ENCODE data around the gene CCDC186. TPM values are rescaled to one million over a fixed set of nuclear protein-coding genes. Genes with fewer than 3 reads are reported as not detected.
A peak's percentile ranks its signal among the peaks of the same experiment; 100 is the strongest.

The CCDC186 gene
- total RNA-seq (10 to 100 TPM; 22.0 to 96.7 TPM), polyA plus RNA-seq (1 to 10 TPM; 5.3 to 8.2 TPM)
- long read RNA-seq, donor 1, full-length matches to known transcripts: 5 of 5 reads
- long read RNA-seq, donor 1, partial matches to known transcripts: 0 of 5 reads
- long read RNA-seq, donor 1, other reads (novel, unspliced or antisense): 0 of 5 reads
- long read RNA-seq, donor 2, transcript CCDC186-201 (3 exons, 2,035 nt): major isoform, 5 of 6 reads
- long read RNA-seq, donor 2, partial matches to known transcripts: 0 of 6 reads
- long read RNA-seq, donor 2, other reads (novel, unspliced or antisense): 0 of 6 reads
- long read RNA-seq, donor 3, full-length matches to known transcripts: 10 of 10 reads
- long read RNA-seq, donor 3, partial matches to known transcripts: 0 of 10 reads
- long read RNA-seq, donor 3, other reads (novel, unspliced or antisense): 0 of 10 reads
- long read RNA-seq, donor 4, partial matches to known transcripts: 0 of 5 reads
- long read RNA-seq, donor 4, other reads (novel, unspliced or antisense): 0 of 5 reads
- long read RNA-seq, donor 5, transcript CCDC186-202 (2 exons, 1,928 nt): major isoform, 6 of 10 reads
- long read RNA-seq, donor 5, partial matches to known transcripts: 0 of 10 reads
- long read RNA-seq, donor 5, other reads (novel, unspliced or antisense): 0 of 10 reads

GRCh38 chr10:114173921-114174694 is at the start of gene CCDC186:
Gene CCDC186, minus strand, starts transcription at chr10:114174203. Its CDS starts 10,935 bp downstream, at chr10:114163268.
- H3K4me3 ChIP-seq: peak within 1 kb of the TSS; percentile 96
- WGBS, 2 donors: 0% methylated on average over 49 of the region's 49 CpGs
- no peak for TF ChIP-seq CTCF (IDR thresholded peaks at IDR 0.05; ENCODE audit: control extremely low read depth, extremely low read depth)
- ATAC-seq (ENCODE audit: insufficient read depth, low FRiP score): peak; percentile 98
- DNase-seq: peak; percentile 89 to 93 (median 93)
- H3K9me3 ChIP-seq (ENCODE audit: control insufficient read depth in 4 of 4, insufficient read depth in 3 of 4, low read length in 3 of 4): no peaks in the 10 kb centered on the region
- H3K36me3 ChIP-seq (ENCODE audit: control insufficient read depth in 4 of 4, insufficient read depth in 4 of 4, low read length in 4 of 4): no peaks in the 10 kb centered on the region
- H3K9ac ChIP-seq (ENCODE audit: insufficient read depth in 1 of 2, low read length in 2 of 2): peak within 1 kb of the TSS; percentile 88 to 89
- peak within 1 kb of the TSS; percentile 92 to 98 for H3K27ac ChIP-seq (ENCODE audit: low read depth in 1 of 2, low read length in 1 of 2)
- peaks cover 0 to 10% (median 0%) of the 10 kb centered on the region in 3 donors for H3K27me3 ChIP-seq (ENCODE audit: control insufficient read depth in 3 of 3, insufficient read depth in 3 of 3, low read length in 2 of 3)
- peaks cover 0 to 21% (median 6%) of the 10 kb centered on the region in 5 donors for H3K4me1 ChIP-seq (ENCODE audit: control insufficient read depth in 5 of 5, insufficient read depth in 5 of 5, low read length in 5 of 5)

GRCh38 chr10:114223066-114223465 is 49.1 kb upstream of the CCDC186 start:
- H3K9ac ChIP-seq (ENCODE audit: insufficient read depth in 1 of 2, low read length in 2 of 2): no peak overlapping the region
- no peaks in the 10 kb centered on the region for H3K4me1 ChIP-seq (ENCODE audit: control insufficient read depth in 5 of 5, insufficient read depth in 5 of 5, low read length in 5 of 5)
- no peak overlapping the region for H3K27ac ChIP-seq (ENCODE audit: low read depth in 1 of 2, low read length in 1 of 2)
- no peak for TF ChIP-seq CTCF (IDR thresholded peaks at IDR 0.05; ENCODE audit: control extremely low read depth, extremely low read depth)
- no peak overlapping the region for H3K4me3 ChIP-seq
- 90 to 91% methylated on average over 4 of the region's 4 CpGs for WGBS, 2 donors
- H3K27me3 ChIP-seq (ENCODE audit: control insufficient read depth in 3 of 3, insufficient read depth in 3 of 3, low read length in 2 of 3): peaks cover 0 to 4% (median 0%) of the 10 kb centered on the region in 3 donors
- no peak for DNase-seq
- peaks cover 0 to 5% (median 0%) of the 10 kb centered on the region in 4 donors for H3K9me3 ChIP-seq (ENCODE audit: control insufficient read depth in 4 of 4, insufficient read depth in 3 of 4, low read length in 3 of 4)
- no peak for ATAC-seq (ENCODE audit: insufficient read depth, low FRiP score)
- H3K36me3 ChIP-seq (ENCODE audit: control insufficient read depth in 4 of 4, insufficient read depth in 4 of 4, low read length in 4 of 4): no peaks in the 10 kb centered on the region

- H3K4me3 ChIP-seq: no peak overlapping the region
- H3K27me3 ChIP-seq (ENCODE audit: control insufficient read depth in 3 of 3, insufficient read depth in 3 of 3, low read length in 2 of 3): peaks cover 0 to 5% (median 3%) of the 10 kb centered on the region in 3 donors
- DNase-seq (no peak), ATAC-seq (ENCODE audit: insufficient read depth, low FRiP score) (no peak)
- H3K4me1 ChIP-seq (ENCODE audit: control insufficient read depth in 5 of 5, insufficient read depth in 5 of 5, low read length in 5 of 5): no peaks in the 10 kb centered on the region
- peaks cover 0 to 5% (median 0%) of the 10 kb centered on the region in 4 donors for H3K9me3 ChIP-seq (ENCODE audit: control insufficient read depth in 4 of 4, insufficient read depth in 3 of 4, low read length in 3 of 4)
- no peaks in the 10 kb centered on the region for H3K36me3 ChIP-seq (ENCODE audit: control insufficient read depth in 4 of 4, insufficient read depth in 4 of 4, low read length in 4 of 4)
- H3K27ac ChIP-seq (ENCODE audit: low read depth in 1 of 2, low read length in 1 of 2): no peak overlapping the region
- WGBS, 2 donors: 89 to 90% methylated on average over 4 of the region's 4 CpGs
- TF ChIP-seq CTCF (IDR thresholded peaks at IDR 0.05; ENCODE audit: control extremely low read depth, extremely low read depth): no peak
- H3K9ac ChIP-seq (ENCODE audit: insufficient read depth in 1 of 2, low read length in 2 of 2): no peak overlapping the region
These were observed 47.2 kb upstream of the CCDC186 start for GRCh38 chr10:114221235-114221634.
